HepG2 (cell line): ENCODE results near the gene INHBE. TPM values are rescaled to one million over a fixed set of nuclear protein-coding genes. Genes with fewer than 3 reads are reported as not detected.

Source experiments
- ATAC-seq: fragments of 200-7000 bp; cut with Tn5 transposase; 3 replicates; pipeline ENCODE4 v1.9.1; 2020; ENCODE audit warnings: mild to moderate bottlenecking, moderate library complexity
- BruUV-seq: library from RNA; stranded (reverse); fragments of 400-500 nt; replicated peaks from 2 replicates; lab custom pipeline; 2021; lab: Mats Ljungman, UMichigan
- CTCF ChIA-PET: fragments of 300-600 bp; formaldehyde crosslinking; extraction: SDS; loops from one replicate; lab custom pipeline; 2021; ENCODE audit warnings: low total read pairs, inconsistent platforms, low intra/inter-chr PET ratio; lab: Yijun Ruan, JAX
- POLR2A ChIA-PET: fragments of 350-600 bp; sonication (Branson Sonifier 250); formaldehyde crosslinking; loops from one replicate; lab custom pipeline; 2020; ENCODE audit warnings: antibody characterized with exemption, inconsistent platforms; lab: Yijun Ruan, JAX
- DNase-seq: peaks from one replicate; pipeline ENCODE4 v3.0.0-alpha.2; 2015; ENCODE audit warnings: low spot score
- FAIRE-seq: peaks from 3 replicates; lab custom pipeline; 2011; peaks lifted over from hg19 to GRCh38; lab: Jason Lieb, UNC
- H2AFZ ChIP-seq: one replicate; pipeline ENCODE4 v1.6.1; 2011; ENCODE audit warnings: low read length, inconsistent platforms
- H3K27ac ChIP-seq: fragments of 300-600 bp; 3 replicates; pipeline ENCODE4 v1.8.0; 2011; ENCODE audit warnings: mixed run types, mild to moderate bottlenecking, mixed read lengths, low read length, inconsistent platforms; ENCODE audit not compliant: insufficient read depth; ENCODE audit errors: extremely low read length
- H3K27me3 ChIP-seq, 2 experiments: fragments of 200-600 bp in 1 of 2; 2 replicates in 1 of 2; 3 replicates in 1 of 2; pipeline versions ENCODE4 v1.6.0 to v1.8.0; 2011; ENCODE audit warnings: low read length in 2 of 2, mild to moderate bottlenecking in 2 of 2, moderate library complexity in 2 of 2, inconsistent platforms in 1 of 2; ENCODE audit not compliant: insufficient read depth in 2 of 2, control insufficient read depth in 1 of 2
- H3K36me3 ChIP-seq, 2 experiments: fragments of 200-600 bp in 1 of 2; replicated peaks in 1 of 2; 2 replicates in 1 of 2; 3 replicates in 1 of 2; pipeline versions ENCODE4 v1.5.1 to v1.8.0; 2011; ENCODE audit warnings: low read length in 2 of 2, inconsistent platforms in 1 of 2; ENCODE audit not compliant: insufficient read depth in 2 of 2, control insufficient read depth in 1 of 2
- H3K4me1 ChIP-seq: 2 replicates; pipeline ENCODE4 v1.5.1; 2012; ENCODE audit warnings: low read length, inconsistent platforms; ENCODE audit not compliant: insufficient read depth
- H3K4me2 ChIP-seq: 2 replicates; pipeline ENCODE4 v1.6.0; 2011; ENCODE audit warnings: low read depth, low read length, inconsistent platforms
- H3K4me3 ChIP-seq, 3 experiments: fragments of 200-600 bp in 1 of 3; sonication (generic), shearing (Covaris generic) in 1 of 3; replicated peaks in 1 of 3; 2 replicates each; pipeline ENCODE4 v1.5.1; 2011 to 2016; ENCODE audit warnings: low read length in 3 of 3, inconsistent platforms in 2 of 3, low read depth in 2 of 3, mild to moderate bottlenecking in 2 of 3, control low read depth in 1 of 3, mixed read lengths in 1 of 3; ENCODE audit not compliant: insufficient read depth in 1 of 3
- H3K79me2 ChIP-seq: one replicate; pipeline ENCODE4 v1.6.1; 2011; ENCODE audit warnings: low read length, inconsistent platforms; ENCODE audit not compliant: insufficient read depth
- H3K9ac ChIP-seq: 2 replicates; pipeline ENCODE4 v1.6.0; 2011; ENCODE audit warnings: mild to moderate bottlenecking, low read depth, low read length, inconsistent platforms; ENCODE audit not compliant: insufficient read depth
- H3K9me3 ChIP-seq: 2 replicates; pipeline ENCODE4 v1.5.1; 2012; ENCODE audit warnings: mild to moderate bottlenecking, low read length
- H4K20me1 ChIP-seq: 2 replicates; pipeline ENCODE4 v1.6.0; 2011; ENCODE audit warnings: inconsistent platforms, mild to moderate bottlenecking, low read length, moderate library complexity; ENCODE audit not compliant: insufficient read depth
- BHLHE40 ChIP-seq: IDR thresholded peaks from 2 replicates; pipeline ENCODE4 v1.6.1; 2011; ENCODE audit warnings: low read length, improper control_type of control experiment
- HNRNPK ChIP-seq: fragments of 200-400 bp; formaldehyde crosslinking; IDR thresholded peaks from 2 replicates; pipeline ENCODE4 v1.6.1; 2018; ENCODE audit warnings: low read length, low read depth, moderate library complexity, mild to moderate bottlenecking; ENCODE audit not compliant: poor library complexity, severe bottlenecking
- MAX ChIP-seq: IDR thresholded peaks from 2 replicates; pipeline ENCODE4 v1.6.1; 2012; ENCODE audit warnings: inconsistent platforms
- MXD4 ChIP-seq: IDR thresholded peaks from 2 replicates; pipeline ENCODE4 v1.6.1; 2016; ENCODE audit warnings: mild to moderate bottlenecking, missing biosample characterization, missing genetic modification reagents
- STAG1 ChIP-seq: sonication (generic); formaldehyde crosslinking; IDR thresholded peaks from 2 replicates; pipeline ENCODE4 v1.4.0; 2020; ENCODE audit warnings: missing genetic modification reagents
- ZBTB25 ChIP-seq: IDR thresholded peaks from 2 replicates; pipeline ENCODE4 v1.6.1; 2018; ENCODE audit warnings: missing genetic modification reagents
- ZBTB7A ChIP-seq: sonication (generic); formaldehyde crosslinking; IDR thresholded peaks from 2 replicates; pipeline ENCODE4 v1.8.0; 2022; ENCODE audit warnings: mild to moderate bottlenecking, missing genetic modification reagents
- ZNF782 ChIP-seq: sonication (generic); formaldehyde crosslinking; IDR thresholded peaks from 2 replicates; pipeline ENCODE4 v1.4.0; 2020; ENCODE audit warnings: missing genetic modification reagents, mild to moderate bottlenecking, borderline replicate concordance
- WGBS: methylation state at CpG from one replicate; pipeline ENCODE4 v1.1.6; 2017; ENCODE audit warnings: low lambda C conversion rate; 5-methylcytosine and 5-hydroxymethylcytosine counted together
- in situ Hi-C: cut with HindIII; loops from 2 replicates; pipeline ENCODE4 v1.10.0; 2017; ENCODE audit warnings: low pct_unique_long_range_greater_than_20kb; ENCODE audit not compliant: extremely low pct_ligation_motif_present
- intact Hi-C: fragments of 100-400 bp; cut with micrococcal nuclease; formaldehyde crosslinking; loops from one replicate; pipeline ENCODE4 v1.10.0; 2022; ENCODE audit not compliant: unreplicated experiment
- polyA plus RNA-seq, 8 experiments: library from polyadenylated mRNA; depleted of rRNA in 3 of 8; stranded (reverse) in 7 of 8; unstranded in 1 of 8; fragments of >200 nt; fragmentation: Illumina TruSeq in 4 of 8; extraction: Trizol in 4 of 8; gene quantifications; 2 replicates each; pipeline versions ENCODE4 v1.2.1 to v1.2.3, GENCODE V29; 2011 to 2016; ENCODE audit warnings: low read depth in 4 of 8, missing spikeins in 1 of 8, mixed read lengths in 1 of 8; ENCODE audit not compliant: insufficient read depth in 1 of 8
- total RNA-seq, 5 experiments: library from RNA; depleted of rRNA; stranded (reverse); fragments of >200 nt; fragmentation: Illumina TruSeq; extraction: Trizol; gene quantifications; 2 replicates each; pipeline ENCODE4 v1.2.3, GENCODE V29; 2016; ENCODE audit warnings: low read depth in 1 of 5
- TF ChIP-seq, protein P1 (sequence below): sonication (generic); formaldehyde crosslinking; IDR thresholded peaks from 2 replicates; pipeline ENCODE4 v1.5.1; 2020; ENCODE audit warnings: mild to moderate bottlenecking, missing genetic modification reagents, moderate library complexity
- TF ChIP-seq, protein P2 (sequence below): sonication (generic); formaldehyde crosslinking; IDR thresholded peaks from 2 replicates; pipeline ENCODE4 v1.4.0; 2020; ENCODE audit warnings: mild to moderate bottlenecking, missing genetic modification reagents

The INHBE gene
- total and polyA plus RNA-seq, 2 of the 13 experiments (the other 11 are each of a cell fraction or from before 2014, with no cell fraction given): 17.0 to 32.0 TPM

GRCh38 chr12:57474862-57475261 is 19.8 kb downstream of the INHBE start:
- CTCF ChIA-PET: no interaction called here
- no peak overlapping the region for H2AFZ ChIP-seq
- H3K27me3 ChIP-seq: peaks cover 8 to 69% of the 10 kb centered on the region in 2 experiments
- in situ Hi-C loops: no loop called here
- DNase-seq: no peak
- intact Hi-C loops: no loop called here
- BruUV-seq: no TSS peak
- H3K36me3 ChIP-seq: no peaks in the 10 kb centered on the region
- H3K79me2 ChIP-seq: no peaks in the 10 kb centered on the region
- H3K4me2 ChIP-seq: no peak overlapping the region
- no peak overlapping the region for H3K27ac ChIP-seq
- no peak for ATAC-seq
- no peak overlapping the region for H3K4me3 ChIP-seq
- H3K9ac ChIP-seq: no peak overlapping the region
- WGBS: 78% methylated on average over 4 of the region's 7 CpGs
- TF ChIP-seq ZNF782: no peak
- peaks cover 53% of the 10 kb centered on the region for H3K4me1 ChIP-seq
- no peaks in the 10 kb centered on the region for H3K9me3 ChIP-seq
- FAIRE-seq: no peak
- POLR2A ChIA-PET: interaction anchor here (1.2 to 2.0 kb wide), 2 partner anchors 12 to 45 kb away, joined by 4 read pairs; partner anchors contain the start of genes DDIT3 and MARS1
- H4K20me1 ChIP-seq: no peaks in the 10 kb centered on the region

- Histone ChIP-seq H3K36me3 (no peaks in the 10 kb centered on the region), H3K4me3 (peak overlapping the region in 2 of 3 experiments; percentile 27 to 63; a peak in 3 of 6 replicates), H3K9me3 (no peaks in the 10 kb centered on the region), H3K4me1 (peaks cover 47% of the 10 kb centered on the region), H3K4me2 (peak overlapping the region; percentile 67), H3K9ac (no peak overlapping the region), H3K27me3 (peaks cover 8 to 70% of the 10 kb centered on the region in 2 experiments), H3K27ac (no peak overlapping the region), H2AFZ (no peak overlapping the region), H4K20me1 (no peaks in the 10 kb centered on the region), H3K79me2 (no peaks in the 10 kb centered on the region)
- no peak for DNase-seq
- no peak for FAIRE-seq
- CTCF ChIA-PET: no interaction called here
- in situ Hi-C loops (no loop called here), intact Hi-C loops (no loop called here)
- POLR2A ChIA-PET: interaction anchor here (1.2 to 2.0 kb wide), 2 partner anchors 12 to 45 kb away, joined by 4 read pairs; partner anchors contain the start of genes DDIT3 and MARS1
- BruUV-seq: no TSS peak
- peak; percentile 59 for ATAC-seq
- 25% methylated on average over 46 of the region's 84 CpGs for WGBS
- TF ChIP-seq ZBTB7A (CRISPR knock-in tag): 0 out of 2 replicates have a peak, but pooled peaks have one; percentile 34
- TF ChIP-seq, protein P1, sequence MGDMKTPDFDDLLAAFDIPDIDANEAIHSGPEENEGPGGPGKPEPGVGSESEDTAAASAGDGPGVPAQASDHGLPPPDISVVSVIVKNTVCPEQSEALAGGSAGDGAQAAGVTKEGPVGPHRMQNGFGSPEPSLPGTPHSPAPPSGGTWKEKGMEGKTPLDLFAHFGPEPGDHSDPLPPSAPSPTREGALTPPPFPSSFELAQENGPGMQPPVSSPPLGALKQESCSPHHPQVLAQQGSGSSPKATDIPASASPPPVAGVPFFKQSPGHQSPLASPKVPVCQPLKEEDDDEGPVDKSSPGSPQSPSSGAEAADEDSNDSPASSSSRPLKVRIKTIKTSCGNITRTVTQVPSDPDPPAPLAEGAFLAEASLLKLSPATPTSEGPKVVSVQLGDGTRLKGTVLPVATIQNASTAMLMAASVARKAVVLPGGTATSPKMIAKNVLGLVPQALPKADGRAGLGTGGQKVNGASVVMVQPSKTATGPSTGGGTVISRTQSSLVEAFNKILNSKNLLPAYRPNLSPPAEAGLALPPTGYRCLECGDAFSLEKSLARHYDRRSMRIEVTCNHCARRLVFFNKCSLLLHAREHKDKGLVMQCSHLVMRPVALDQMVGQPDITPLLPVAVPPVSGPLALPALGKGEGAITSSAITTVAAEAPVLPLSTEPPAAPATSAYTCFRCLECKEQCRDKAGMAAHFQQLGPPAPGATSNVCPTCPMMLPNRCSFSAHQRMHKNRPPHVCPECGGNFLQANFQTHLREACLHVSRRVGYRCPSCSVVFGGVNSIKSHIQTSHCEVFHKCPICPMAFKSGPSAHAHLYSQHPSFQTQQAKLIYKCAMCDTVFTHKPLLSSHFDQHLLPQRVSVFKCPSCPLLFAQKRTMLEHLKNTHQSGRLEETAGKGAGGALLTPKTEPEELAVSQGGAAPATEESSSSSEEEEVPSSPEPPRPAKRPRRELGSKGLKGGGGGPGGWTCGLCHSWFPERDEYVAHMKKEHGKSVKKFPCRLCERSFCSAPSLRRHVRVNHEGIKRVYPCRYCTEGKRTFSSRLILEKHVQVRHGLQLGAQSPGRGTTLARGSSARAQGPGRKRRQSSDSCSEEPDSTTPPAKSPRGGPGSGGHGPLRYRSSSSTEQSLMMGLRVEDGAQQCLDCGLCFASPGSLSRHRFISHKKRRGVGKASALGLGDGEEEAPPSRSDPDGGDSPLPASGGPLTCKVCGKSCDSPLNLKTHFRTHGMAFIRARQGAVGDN (CRISPR knock-in tag): peak; percentile 73
- TF ChIP-seq ZBTB25 (CRISPR knock-in tag): no peak
- TF ChIP-seq HNRNPK: peak; percentile 43
- peak; percentile 11; the same call in 1 of the 2 replicates for TF ChIP-seq STAG1 (CRISPR knock-in tag)
- 0 out of 2 replicates have a peak, but pooled peaks have one; percentile 28 for TF ChIP-seq MXD4 (CRISPR knock-in tag)
- peak; percentile 62; the same call in 1 of the 2 replicates for TF ChIP-seq BHLHE40
- TF ChIP-seq, protein P2, sequence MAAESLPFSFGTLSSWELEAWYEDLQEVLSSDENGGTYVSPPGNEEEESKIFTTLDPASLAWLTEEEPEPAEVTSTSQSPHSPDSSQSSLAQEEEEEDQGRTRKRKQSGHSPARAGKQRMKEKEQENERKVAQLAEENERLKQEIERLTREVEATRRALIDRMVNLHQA (CRISPR knock-in tag): no peak
- TF ChIP-seq MAX: peak; percentile 52; the same call in 1 of the 2 replicates
These were observed 20.4 kb downstream of the INHBE start for GRCh38 chr12:57475271-57476161.
